Neuronal stem cell (in vitro differentiated cells): ENCODE measurements around the gene SLC30A4.

Experiments used
- DNase-seq: peaks from one replicate; pipeline ENCODE4 v3.0.0-alpha.2; 2013; ENCODE audit warnings: low spot score
- H2AFZ ChIP-seq: one replicate; pipeline ENCODE4 v1.6.1; 2013; ENCODE audit warnings: mild to moderate bottlenecking, low read length, inconsistent platforms
- H2AK5ac ChIP-seq: 2 replicates; pipeline ENCODE4 v1.6.1; 2013; ENCODE audit warnings: low read depth, mild to moderate bottlenecking, inconsistent platforms, low read length, moderate library complexity, mixed read lengths
- H2BK120ac ChIP-seq: 2 replicates; pipeline ENCODE4 v1.6.1; 2013; ENCODE audit warnings: low read depth, mild to moderate bottlenecking, inconsistent platforms, low read length, moderate library complexity, mixed read lengths
- H2BK12ac ChIP-seq: one replicate; pipeline ENCODE4 v1.6.1; 2013; ENCODE audit warnings: low read length, inconsistent platforms
- H2BK15ac ChIP-seq: 2 replicates; pipeline ENCODE4 v1.6.1; 2013; ENCODE audit warnings: mild to moderate bottlenecking, low read length, inconsistent platforms, mixed read lengths
- H2BK5ac ChIP-seq: one replicate; pipeline ENCODE4 v1.6.1; 2013; ENCODE audit warnings: inconsistent platforms, mild to moderate bottlenecking, low read length, moderate library complexity
- H3K14ac ChIP-seq: one replicate; pipeline ENCODE4 v1.6.1; 2013; ENCODE audit warnings: low read length, inconsistent platforms
- H3K18ac ChIP-seq: 2 replicates; pipeline ENCODE4 v1.6.1; 2013; ENCODE audit warnings: low read length, inconsistent platforms
- H3K23ac ChIP-seq: 2 replicates; pipeline ENCODE4 v1.6.1; 2013; ENCODE audit warnings: low read depth, mild to moderate bottlenecking, mixed read lengths, low read length, inconsistent platforms; ENCODE audit not compliant: poor library complexity
- H3K27ac ChIP-seq: replicated peaks from 3 replicates; pipeline ENCODE4 v1.5.1; 2013; ENCODE audit warnings: low read length, inconsistent platforms
- H3K27me3 ChIP-seq, 3 experiments: 2 replicates each; pipeline ENCODE4 v1.6.1; 2013; ENCODE audit warnings: low read length in 3 of 3, mild to moderate bottlenecking in 2 of 3, inconsistent platforms in 1 of 3, low read depth in 1 of 3, mixed read lengths in 1 of 3, moderate library complexity in 1 of 3; ENCODE audit not compliant: control insufficient read depth in 3 of 3, insufficient read depth in 3 of 3
- H3K36me3 ChIP-seq, 2 donors: replicated peaks in 1 of 2; 2 replicates each; pipeline ENCODE4 v1.6.1; 2013; ENCODE audit warnings: low read length in 2 of 2; ENCODE audit not compliant: control insufficient read depth in 2 of 2, insufficient read depth in 2 of 2
- H3K4ac ChIP-seq: 2 replicates; pipeline ENCODE4 v1.6.1; 2013; ENCODE audit warnings: inconsistent platforms, mild to moderate bottlenecking, low read length, moderate library complexity
- H3K4me1 ChIP-seq, 2 donors: 1 replicate in 1 of 2; 2 replicates in 1 of 2; pipeline ENCODE4 v1.6.1; 2013; ENCODE audit warnings: low read length in 2 of 2, low read depth in 1 of 2; ENCODE audit not compliant: control insufficient read depth in 2 of 2, insufficient read depth in 1 of 2
- H3K4me2 ChIP-seq: one replicate; pipeline ENCODE4 v1.6.1; 2013; ENCODE audit warnings: mild to moderate bottlenecking, low read length, inconsistent platforms; ENCODE audit not compliant: insufficient read depth, poor library complexity, severe bottlenecking
- H3K4me3 ChIP-seq, 2 donors: 2 replicates each; pipeline ENCODE4 v1.5.1; 2013; ENCODE audit warnings: low read length in 2 of 2, mild to moderate bottlenecking in 2 of 2, inconsistent platforms in 1 of 2, moderate library complexity in 1 of 2
- H3K79me1 ChIP-seq: one replicate; pipeline ENCODE4 v1.6.1; 2013; ENCODE audit warnings: low read depth, mild to moderate bottlenecking, inconsistent platforms, low read length, moderate library complexity
- H3K9ac ChIP-seq: one replicate; pipeline ENCODE4 v1.6.1; 2013; ENCODE audit warnings: mild to moderate bottlenecking, low read depth, low read length, inconsistent platforms; ENCODE audit not compliant: poor library complexity
- H3K9me3 ChIP-seq, 2 donors: replicated peaks in 1 of 2; 2 replicates each; pipeline versions ENCODE3 to v1.6.1; 2013; ENCODE audit warnings: low read length in 2 of 2, mild to moderate bottlenecking in 2 of 2, inconsistent platforms in 1 of 2, low read depth in 1 of 2, mixed read lengths in 1 of 2, moderate library complexity in 1 of 2; ENCODE audit not compliant: control insufficient read depth in 2 of 2, insufficient read depth in 1 of 2
- H4K8ac ChIP-seq: one replicate; pipeline ENCODE4 v1.6.1; 2013; ENCODE audit warnings: low read depth, mild to moderate bottlenecking, inconsistent platforms, low read length, moderate library complexity
- H4K91ac ChIP-seq: one replicate; pipeline ENCODE4 v1.6.1; 2013; ENCODE audit warnings: low read length, low read depth, mild to moderate bottlenecking, inconsistent platforms; ENCODE audit not compliant: poor library complexity
- WGBS, 2 donors: extraction: QIAGEN DNeasy Blood & Tissue Kit; methylation state at CpG; one replicate each; pipeline ENCODE4 v1.1.7; 2013; ENCODE audit warnings: missing lambda C conversion rate in 2 of 2, mixed read lengths in 1 of 2; ENCODE audit not compliant: insufficient read length in 2 of 2, insufficient replicate concordance in 1 of 2; ENCODE audit errors: extremely low coverage in 2 of 2; 5-methylcytosine and 5-hydroxymethylcytosine counted together

The SLC30A4 gene

DNA sequence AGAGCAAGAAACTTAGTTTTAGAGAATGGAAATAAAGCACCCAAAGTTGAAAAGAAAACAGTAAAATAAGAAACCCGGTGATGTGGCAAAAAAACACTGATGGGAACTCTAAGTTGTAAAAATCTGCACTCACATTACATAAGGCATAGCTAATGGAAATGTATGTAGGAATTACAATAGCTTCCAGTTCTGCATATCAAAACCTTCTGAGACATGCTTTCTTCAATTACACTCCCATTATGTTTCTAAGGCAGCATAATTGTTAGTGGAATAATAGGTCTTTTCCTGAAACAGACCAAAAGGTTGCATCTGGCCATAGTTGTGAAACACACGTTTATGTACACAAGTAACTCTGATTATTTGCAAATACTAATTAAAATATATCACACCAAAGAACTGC, 41.4 kb downstream of the SLC30A4 start:
- DNase-seq: no peak
- H4K91ac ChIP-seq: no peak overlapping the region
- no peak overlapping the region for H3K23ac ChIP-seq
- no peak overlapping the region for H2BK12ac ChIP-seq
- H3K4me2 ChIP-seq: no peak overlapping the region
- no peak overlapping the region for H4K8ac ChIP-seq
- no peak overlapping the region for H3K27ac ChIP-seq
- no peak overlapping the region for H3K9ac ChIP-seq
- H3K27me3 ChIP-seq: no peaks in the 10 kb centered on the region
- H2BK5ac ChIP-seq: no peak overlapping the region
- H2BK15ac ChIP-seq: no peak overlapping the region
- no CpG with 5 or more reads among the region's 2 CpGs for WGBS, 2 donors
- no peak overlapping the region for H3K4ac ChIP-seq
- no peak overlapping the region for H3K14ac ChIP-seq
- no peaks in the 10 kb centered on the region for H3K79me1 ChIP-seq
- H3K9me3 ChIP-seq: no peaks in the 10 kb centered on the region
- no peaks in the 10 kb centered on the region for H3K36me3 ChIP-seq
- no peak overlapping the region for H2BK120ac ChIP-seq
- H3K4me1 ChIP-seq: no peaks in the 10 kb centered on the region
- H2AFZ ChIP-seq: no peak overlapping the region
- H3K18ac ChIP-seq: no peak overlapping the region
- no peak overlapping the region for H3K4me3 ChIP-seq
- H2AK5ac ChIP-seq: no peak overlapping the region

DNA sequence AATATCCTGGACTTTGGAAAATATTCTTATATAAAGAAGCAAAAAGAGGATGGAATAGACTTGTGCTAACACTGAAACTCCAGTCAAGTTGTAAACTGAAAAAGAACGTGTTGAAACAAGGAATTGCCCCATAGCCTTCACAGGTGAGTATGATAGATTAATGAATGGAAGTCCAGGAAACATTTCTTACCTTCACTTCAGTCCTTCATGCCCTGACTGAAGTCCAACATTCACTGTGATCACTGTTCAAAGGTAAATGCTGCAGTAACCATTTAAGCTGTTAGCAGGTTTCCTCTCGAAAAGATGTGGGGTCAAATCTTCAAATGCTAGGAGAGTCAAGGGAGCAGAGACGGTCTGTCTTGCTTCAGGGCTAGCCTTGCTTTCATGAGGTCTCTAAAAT, 46.1 kb downstream of the SLC30A4 start:
- Histone ChIP-seq H3K9me3 (no peaks in the 10 kb centered on the region), H2AK5ac (no peak overlapping the region)

DNA sequence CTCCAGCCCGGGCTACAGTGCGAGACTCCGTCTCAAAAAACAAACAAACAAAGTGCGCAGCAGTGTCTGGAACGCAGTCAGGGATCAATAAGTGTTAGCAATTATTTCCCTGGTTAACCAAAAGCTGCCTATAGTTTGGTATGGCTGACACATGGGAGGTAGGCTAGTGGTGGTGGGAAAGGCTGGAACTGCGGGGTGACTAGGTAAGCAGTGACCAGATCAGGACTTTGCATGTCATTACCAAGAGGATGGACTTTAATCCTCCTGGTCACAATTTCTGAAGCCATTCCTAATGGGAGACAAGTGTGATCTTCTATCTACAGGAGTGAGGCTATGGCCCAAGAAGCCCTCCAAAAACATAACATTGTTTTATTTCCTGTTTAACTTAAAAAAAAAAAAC, 47.8 kb downstream of the SLC30A4 start:
- Histone ChIP-seq H2BK12ac (no peak overlapping the region), H4K8ac (no peak overlapping the region), H3K27ac (no peak overlapping the region), H4K91ac (no peak overlapping the region), H3K18ac (no peak overlapping the region), H3K4me2 (no peak overlapping the region), H3K36me3 (no peaks in the 10 kb centered on the region), H3K4ac (no peak overlapping the region), H3K14ac (no peak overlapping the region), H3K4me1 (peaks cover 0 to 2% of the 10 kb centered on the region in 2 donors), H2BK5ac (no peak overlapping the region), H3K27me3 (peaks cover 0 to 33% (median 11%) of the 10 kb centered on the region in 3 experiments), H2AFZ (no peak overlapping the region), H3K79me1 (no peaks in the 10 kb centered on the region), H3K9ac (no peak overlapping the region), H2AK5ac (no peak overlapping the region), H3K9me3 (no peaks in the 10 kb centered on the region), H3K23ac (no peak overlapping the region), H3K4me3 (no peak overlapping the region), H2BK15ac (no peak overlapping the region), H2BK120ac (no peak overlapping the region)
- no CpG with 5 or more reads among the region's 6 CpGs for WGBS, 2 donors
- no peak for DNase-seq

More for the DNA sequence above, 46.1 kb downstream of the SLC30A4 start:
- Histone ChIP-seq H3K4ac (no peak overlapping the region), H3K14ac (no peak overlapping the region), H3K4me2 (no peak overlapping the region), H3K79me1 (no peaks in the 10 kb centered on the region), H2BK12ac (no peak overlapping the region), H3K9ac (no peak overlapping the region), H2BK5ac (no peak overlapping the region), H3K36me3 (no peaks in the 10 kb centered on the region), H2BK120ac (no peak overlapping the region), H2BK15ac (no peak overlapping the region), H3K4me1 (peaks cover 0 to 2% of the 10 kb centered on the region in 2 donors), H3K27ac (no peak overlapping the region), H3K23ac (no peak overlapping the region), H4K91ac (no peak overlapping the region), H3K4me3 (no peak overlapping the region), H4K8ac (no peak overlapping the region), H3K27me3 (peaks cover 0 to 22% (median 5%) of the 10 kb centered on the region in 3 experiments), H3K18ac (no peak overlapping the region), H2AFZ (no peak overlapping the region)
- WGBS, 2 donors: no CpG with 5 or more reads among the region's 3 CpGs
- no peak for DNase-seq

DNA sequence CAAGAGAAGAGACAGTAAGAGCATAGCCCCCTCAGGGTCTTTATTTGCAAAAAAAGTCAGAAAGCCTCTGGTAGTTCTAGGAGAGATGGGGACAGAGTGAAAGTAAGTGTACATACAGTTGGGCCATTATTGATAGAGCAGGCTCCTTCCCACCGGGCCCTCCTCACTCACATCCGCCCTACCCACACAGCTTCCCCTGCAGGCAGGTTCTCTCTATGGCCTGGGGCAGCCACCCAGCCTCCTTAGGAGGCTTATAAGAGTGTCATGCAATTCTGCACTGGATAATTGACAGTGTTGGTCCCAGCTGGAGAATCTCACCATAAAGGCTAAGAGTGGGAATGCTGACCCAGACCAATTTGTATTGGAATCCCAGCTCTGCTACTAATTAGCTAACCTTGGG, 49.5 kb downstream of the SLC30A4 start:
- H3K18ac ChIP-seq: no peak overlapping the region
- no peak overlapping the region for H2BK12ac ChIP-seq
- no peak overlapping the region for H3K14ac ChIP-seq
- peaks cover 0 to 49% (median 23%) of the 10 kb centered on the region in 3 experiments for H3K27me3 ChIP-seq
- no peak overlapping the region for H2AK5ac ChIP-seq
- no peak overlapping the region for H3K4ac ChIP-seq
- H3K9me3 ChIP-seq: no peaks in the 10 kb centered on the region
- H3K79me1 ChIP-seq: no peaks in the 10 kb centered on the region
- H4K8ac ChIP-seq: no peak overlapping the region
- H3K4me1 ChIP-seq: peaks cover 0 to 2% of the 10 kb centered on the region in 2 donors
- no peak for DNase-seq
- no peak overlapping the region for H2BK5ac ChIP-seq
- no peak overlapping the region for H3K9ac ChIP-seq
- no peak overlapping the region for H3K23ac ChIP-seq
- H2BK120ac ChIP-seq: no peak overlapping the region
- no peak overlapping the region for H4K91ac ChIP-seq
- no peaks in the 10 kb centered on the region for H3K36me3 ChIP-seq
- no peak overlapping the region for H3K4me2 ChIP-seq
- no peak overlapping the region for H2BK15ac ChIP-seq
- no peak overlapping the region for H2AFZ ChIP-seq
- no peak overlapping the region for H3K27ac ChIP-seq
- no CpG with 5 or more reads among the region's 2 CpGs for WGBS, 2 donors
- no peak overlapping the region for H3K4me3 ChIP-seq
